Measurements from ENCODE around the gene MDP1.
"Not testable (repeated sequence)": the region's sequence is repeated elsewhere in the genome, so short reads cannot be mapped to it uniquely, and the experiment has no call there.

The MDP1 gene

GRCh38 chr14:24247422-24247821 is 31.6 kb upstream of the MDP1 start:
- Histone ChIP-seq H2AFZ (ENCODE audit: insufficient read depth, low read length, poor library complexity) (no peak overlapping the region), H2BK12ac (ENCODE audit: low read length) (no peak overlapping the region), H3K18ac (ENCODE audit: low read length) (no peak overlapping the region), H4K91ac (ENCODE audit: low read depth, low read length) (no peak overlapping the region), H2BK5ac (ENCODE audit: low read depth, low read length, poor library complexity) (no peak overlapping the region), H3K14ac (ENCODE audit: low read length) (no peak overlapping the region), H4K12ac (ENCODE audit: low read depth, low read length) (no peak overlapping the region), H4K8ac (ENCODE audit: low read depth, low read length) (no peak overlapping the region), H3K27me3 (ENCODE audit: insufficient read depth, low read length) (no peaks in the 10 kb centered on the region), H3K4me2 (ENCODE audit: low read length) (no peak overlapping the region), H3K27ac (ENCODE audit: low read depth, low read length) (no peak overlapping the region), H3K4me1 (ENCODE audit: control insufficient read depth in 1 of 2, insufficient read depth in 2 of 2, low read length in 2 of 2) (peaks cover 7 to 9% of the 10 kb centered on the region in 2 experiments), H2BK120ac (ENCODE audit: insufficient read depth, low read length, poor library complexity) (no peak overlapping the region), H3K9ac (ENCODE audit: low read length) (no peak overlapping the region), H3K36me3 (ENCODE audit: control insufficient read depth in 1 of 2, insufficient read depth in 2 of 2, low read length in 2 of 2) (peaks cover 22 to 23% of the 10 kb centered on the region in 2 experiments), H3K4ac (ENCODE audit: low read depth, low read length) (no peak overlapping the region), H3K79me1 (ENCODE audit: low read length) (peaks cover 8% of the 10 kb centered on the region), H3K23ac (ENCODE audit: low read length) (no peak overlapping the region), H3K79me2 (ENCODE audit: control insufficient read depth, insufficient read depth, low read length, poor library complexity) (peaks cover 1% of the 10 kb centered on the region), H2AK5ac (ENCODE audit: low read length) (no peak overlapping the region), H3K4me3 (ENCODE audit: low read depth, low read length) (no peak overlapping the region), H3K9me3 (ENCODE audit: insufficient read depth, low read depth, low read length) (no peaks in the 10 kb centered on the region)
- 100% methylated on average over 2 of the region's 7 CpGs for WGBS (ENCODE audit: extremely low coverage, insufficient coverage, insufficient read length)
- DNase-seq = no peak

GRCh38 chr14:24246765-24247212 is 30.9 kb upstream of the MDP1 start:
- peaks cover 10% of the 10 kb centered on the region for H3K79me1 ChIP-seq (ENCODE audit: low read length)
- no peak overlapping the region for H3K4ac ChIP-seq (ENCODE audit: low read depth, low read length)
- H3K23ac ChIP-seq (ENCODE audit: low read length) = no peak overlapping the region
- peaks cover 4 to 6% of the 10 kb centered on the region in 2 experiments for H3K4me1 ChIP-seq (ENCODE audit: control insufficient read depth in 1 of 2, insufficient read depth in 2 of 2, low read length in 2 of 2)
- H3K27ac ChIP-seq (ENCODE audit: low read depth, low read length) = no peak overlapping the region
- H3K9me3 ChIP-seq (ENCODE audit: insufficient read depth, low read depth, low read length) = no peaks in the 10 kb centered on the region
- H2BK12ac ChIP-seq (ENCODE audit: low read length) = no peak overlapping the region
- DNase-seq = no peak
- no peak overlapping the region for H2BK120ac ChIP-seq (ENCODE audit: insufficient read depth, low read length, poor library complexity)
- no peak overlapping the region for H3K9ac ChIP-seq (ENCODE audit: low read length)
- H3K18ac ChIP-seq (ENCODE audit: low read length) = no peak overlapping the region
- no peak overlapping the region for H4K91ac ChIP-seq (ENCODE audit: low read depth, low read length)
- peaks cover 16 to 20% of the 10 kb centered on the region in 2 experiments for H3K36me3 ChIP-seq (ENCODE audit: control insufficient read depth in 1 of 2, insufficient read depth in 2 of 2, low read length in 2 of 2)
- H2AFZ ChIP-seq (ENCODE audit: insufficient read depth, low read length, poor library complexity) = no peak overlapping the region
- H4K8ac ChIP-seq (ENCODE audit: low read depth, low read length) = no peak overlapping the region
- no peak overlapping the region for H3K14ac ChIP-seq (ENCODE audit: low read length)
- H2AK5ac ChIP-seq (ENCODE audit: low read length) = no peak overlapping the region
- no peak overlapping the region for H3K4me3 ChIP-seq (ENCODE audit: low read depth, low read length)
- no peak overlapping the region for H2BK5ac ChIP-seq (ENCODE audit: low read depth, low read length, poor library complexity)
- no peak overlapping the region for H4K12ac ChIP-seq (ENCODE audit: low read depth, low read length)
- no CpG with 5 or more reads among the region's 3 CpGs for WGBS (ENCODE audit: extremely low coverage, insufficient coverage, insufficient read length)
- no peaks in the 10 kb centered on the region for H3K27me3 ChIP-seq (ENCODE audit: insufficient read depth, low read length)
- H3K4me2 ChIP-seq (ENCODE audit: low read length) = no peak overlapping the region
- peaks cover 4% of the 10 kb centered on the region for H3K79me2 ChIP-seq (ENCODE audit: control insufficient read depth, insufficient read depth, low read length, poor library complexity)

- H3K79me1 ChIP-seq (ENCODE audit: low read length) = peaks cover 10% of the 10 kb centered on the region
- H4K12ac ChIP-seq (ENCODE audit: low read depth, low read length); H3K9ac ChIP-seq (ENCODE audit: low read length); H2BK5ac ChIP-seq (ENCODE audit: low read depth, low read length, poor library complexity); H3K9me3 ChIP-seq (ENCODE audit: insufficient read depth, low read depth, low read length); H3K27me3 ChIP-seq (ENCODE audit: insufficient read depth, low read length); H3K27ac ChIP-seq (ENCODE audit: low read depth, low read length); H3K79me2 ChIP-seq (ENCODE audit: control insufficient read depth, insufficient read depth, low read length, poor library complexity); H2BK12ac ChIP-seq (ENCODE audit: low read length); DNase-seq; H3K18ac ChIP-seq (ENCODE audit: low read length); H3K4ac ChIP-seq (ENCODE audit: low read depth, low read length); H3K23ac ChIP-seq (ENCODE audit: low read length); H4K8ac ChIP-seq (ENCODE audit: low read depth, low read length); H2BK120ac ChIP-seq (ENCODE audit: insufficient read depth, low read length, poor library complexity); H3K4me1 ChIP-seq (ENCODE audit: control insufficient read depth in 1 of 2, insufficient read depth in 2 of 2, low read length in 2 of 2); H2AK5ac ChIP-seq (ENCODE audit: low read length); H2AFZ ChIP-seq (ENCODE audit: insufficient read depth, low read length, poor library complexity); H3K4me2 ChIP-seq (ENCODE audit: low read length); H4K91ac ChIP-seq (ENCODE audit: low read depth, low read length); H3K14ac ChIP-seq (ENCODE audit: low read length); H3K4me3 ChIP-seq (ENCODE audit: low read depth, low read length): not testable (repeated sequence)
- no CpG with 5 or more reads among the region's 11 CpGs for WGBS (ENCODE audit: extremely low coverage, insufficient coverage, insufficient read length)
- H3K36me3 ChIP-seq (ENCODE audit: control insufficient read depth in 1 of 2, insufficient read depth in 2 of 2, low read length in 2 of 2) = peaks cover 18 to 20% of the 10 kb centered on the region in 2 experiments
Measured at GRCh38 chr14:24245350-24245749, 29.5 kb upstream of the MDP1 start.

GRCh38 chr14:24243336-24243836 is 27.5 kb upstream of the MDP1 start:
- H2BK120ac ChIP-seq (ENCODE audit: insufficient read depth, low read length, poor library complexity) = peak overlapping the region; percentile 49
- peaks cover 13 to 23% of the 10 kb centered on the region in 2 experiments for H3K36me3 ChIP-seq (ENCODE audit: control insufficient read depth in 1 of 2, insufficient read depth in 2 of 2, low read length in 2 of 2)
- H3K23ac ChIP-seq (ENCODE audit: low read length) = no peak overlapping the region
- H3K9ac ChIP-seq (ENCODE audit: low read length) = no peak overlapping the region
- H3K79me2 ChIP-seq (ENCODE audit: control insufficient read depth, insufficient read depth, low read length, poor library complexity) = peaks cover 4% of the 10 kb centered on the region
- peaks cover 10% of the 10 kb centered on the region for H3K79me1 ChIP-seq (ENCODE audit: low read length)
- no peak overlapping the region for H3K18ac ChIP-seq (ENCODE audit: low read length)
- H3K4me2 ChIP-seq (ENCODE audit: low read length) = peak overlapping the region; percentile 75
- peak overlapping the region; percentile 8 for H3K4ac ChIP-seq (ENCODE audit: low read depth, low read length)
- H2BK12ac ChIP-seq (ENCODE audit: low read length) = peak overlapping the region; percentile 67
- H3K27ac ChIP-seq (ENCODE audit: low read depth, low read length) = peak overlapping the region; percentile 98
- H4K12ac ChIP-seq (ENCODE audit: low read depth, low read length) = peak overlapping the region; percentile 20
- H4K91ac ChIP-seq (ENCODE audit: low read depth, low read length) = peak overlapping the region; percentile 59
- H3K14ac ChIP-seq (ENCODE audit: low read length) = peak overlapping the region; percentile 63
- no peaks in the 10 kb centered on the region for H3K27me3 ChIP-seq (ENCODE audit: insufficient read depth, low read length)
- peaks cover 6 to 13% of the 10 kb centered on the region in 2 experiments for H3K4me1 ChIP-seq (ENCODE audit: control insufficient read depth in 1 of 2, insufficient read depth in 2 of 2, low read length in 2 of 2)
- H2BK5ac ChIP-seq (ENCODE audit: low read depth, low read length, poor library complexity) = peak overlapping the region; percentile 65
- H2AFZ ChIP-seq (ENCODE audit: insufficient read depth, low read length, poor library complexity) = peak overlapping the region; percentile 11
- no peak overlapping the region for H3K4me3 ChIP-seq (ENCODE audit: low read depth, low read length)
- DNase-seq = peak; percentile 58 to 61
- WGBS (ENCODE audit: extremely low coverage, insufficient coverage, insufficient read length) = no CpG with 5 or more reads among the region's 10 CpGs
- H2AK5ac ChIP-seq (ENCODE audit: low read length) = peak overlapping the region; percentile 52
- H4K8ac ChIP-seq (ENCODE audit: low read depth, low read length) = peak overlapping the region; percentile 48
- H3K9me3 ChIP-seq (ENCODE audit: insufficient read depth, low read depth, low read length) = peaks cover 4% of the 10 kb centered on the region
